DMS114 treated with DMSO at 0.1 percent for 48 hours (cell line): ENCODE measurements around the gene KCNQ4.

Experiments
- DNase-seq: peaks from one replicate; lab custom pipeline; 2025; ENCODE audit not compliant: unreplicated experiment; lab: John Stamatoyannopoulos, UW

Gene KCNQ4

GRCh38 chr1:40776236-40777072 is 7.1 kb upstream of the KCNQ4 start:
- DNase-seq, result no peak

- DNase-seq, result no peak
Observed at GRCh38 chr1:40777224-40777970, 6.2 kb upstream of the KCNQ4 start.

DNA sequence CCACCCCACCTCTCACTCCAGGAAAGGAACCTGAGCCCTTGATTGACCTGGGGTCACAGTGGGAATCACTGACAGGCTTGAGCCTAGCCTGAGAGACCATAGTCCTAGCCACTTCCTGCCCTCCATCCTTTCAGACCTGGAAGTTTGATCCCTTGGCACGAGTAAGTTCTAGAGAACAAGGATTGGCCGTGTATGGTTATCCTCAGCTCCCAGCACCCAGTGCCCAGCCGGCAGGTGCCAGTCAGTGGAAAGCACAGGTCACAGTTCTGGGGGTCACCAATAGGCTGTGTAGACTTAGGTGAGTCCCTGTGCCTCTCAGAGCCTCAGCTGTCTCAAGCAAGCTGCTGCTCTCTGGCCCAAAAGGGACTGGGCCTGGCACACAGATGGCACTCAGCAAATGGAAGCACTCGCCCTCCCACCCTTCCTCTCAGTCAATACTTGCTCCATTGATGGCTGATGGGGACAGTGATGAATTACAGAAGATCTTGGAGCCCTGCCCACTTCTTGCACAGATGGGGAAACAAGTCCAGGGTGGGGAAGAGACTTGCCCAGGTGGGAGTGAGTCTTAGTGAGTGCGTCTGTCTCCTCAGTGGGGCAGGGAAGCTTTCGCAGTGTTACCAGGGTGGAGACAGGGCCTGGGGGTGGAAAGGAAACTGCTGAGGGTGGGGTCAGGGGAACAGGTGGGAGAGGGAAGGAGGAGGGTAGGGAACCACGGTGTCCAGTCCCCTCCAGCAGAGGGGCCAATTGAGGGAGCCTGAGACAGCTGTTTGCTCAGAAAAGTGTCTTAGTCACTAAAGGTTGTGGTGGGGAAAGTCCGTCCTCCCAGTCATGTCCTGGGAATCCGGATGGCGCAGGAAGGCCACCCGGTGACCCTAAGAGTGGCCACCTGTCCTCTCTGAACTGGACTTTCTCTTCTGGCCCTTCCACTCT is 2.6 kb upstream of the KCNQ4 start:
- DNase-seq, result no peak

- DNase-seq, result no peak
Observed at GRCh38 chr1:40781608-40781971, 2.0 kb upstream of the KCNQ4 start.

- DNase-seq, result no peak
Observed at GRCh38 chr1:40782371-40782956, 1.1 kb upstream of the KCNQ4 start.

DNA sequence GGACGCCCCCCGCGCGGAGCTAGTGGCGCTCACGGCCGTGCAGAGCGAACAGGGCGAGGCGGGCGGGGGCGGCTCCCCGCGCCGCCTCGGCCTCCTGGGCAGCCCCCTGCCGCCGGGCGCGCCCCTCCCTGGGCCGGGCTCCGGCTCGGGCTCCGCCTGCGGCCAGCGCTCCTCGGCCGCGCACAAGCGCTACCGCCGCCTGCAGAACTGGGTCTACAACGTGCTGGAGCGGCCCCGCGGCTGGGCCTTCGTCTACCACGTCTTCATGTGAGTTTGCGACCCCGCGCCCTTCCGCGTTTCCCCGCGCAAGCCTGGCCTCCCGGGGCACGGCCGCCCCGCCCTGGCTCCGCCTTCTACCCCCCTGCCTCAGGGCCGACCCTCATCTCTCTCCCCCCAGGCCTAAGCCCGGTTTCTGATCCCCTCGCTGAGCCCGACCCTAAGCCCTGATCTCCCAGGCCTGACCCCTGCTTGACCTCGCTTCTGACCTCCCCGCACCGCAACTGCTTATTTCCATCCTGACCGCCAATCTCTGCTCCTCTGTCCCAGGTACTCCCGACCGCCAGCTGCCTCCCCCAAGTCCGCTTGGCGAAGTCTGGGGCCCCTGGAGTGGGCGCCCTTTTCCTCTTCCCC is 669 bp downstream of the KCNQ4 start:
- DNase-seq, result no peak

DNA sequence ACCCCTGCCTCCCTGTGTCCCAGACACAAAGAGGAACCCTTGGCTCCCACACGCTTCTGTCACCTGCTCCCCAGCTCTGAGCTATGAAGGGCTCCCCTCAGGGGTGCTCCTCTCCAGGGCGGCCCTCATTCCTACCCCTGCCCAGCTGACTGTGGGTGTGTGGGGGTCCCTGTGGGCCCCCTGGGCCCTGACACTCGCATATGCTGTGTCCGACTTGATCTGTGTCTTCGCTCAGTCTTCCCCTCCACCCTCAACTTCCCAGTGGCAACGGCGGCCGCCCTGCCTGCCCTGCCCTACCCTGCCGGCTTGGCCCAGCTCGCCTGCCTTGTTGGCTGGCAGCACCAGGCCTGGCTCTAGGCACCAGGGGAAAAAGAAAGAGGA is 1.2 kb downstream of the KCNQ4 start:
- DNase-seq, result no peak

DNA sequence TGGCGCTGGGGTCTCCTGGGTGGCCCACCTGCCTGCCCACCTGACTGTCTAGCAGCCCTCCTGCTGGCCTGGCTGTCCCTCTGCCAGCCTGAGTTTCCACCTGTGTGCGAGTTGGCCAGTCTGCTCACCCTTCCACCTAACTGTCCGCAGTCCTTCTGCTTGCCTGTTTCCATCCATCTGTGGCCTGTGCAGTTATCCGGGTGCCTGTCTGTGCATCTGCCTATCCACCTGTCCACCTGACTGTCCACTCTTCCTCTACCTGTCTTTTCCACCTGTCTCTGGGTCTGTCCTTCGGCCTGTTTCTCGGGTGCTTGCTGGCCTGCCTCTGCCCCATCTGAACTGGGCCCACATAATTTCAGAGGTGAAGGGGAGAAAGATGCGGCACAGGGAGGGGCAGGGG is 1.9 kb downstream of the KCNQ4 start:
- no peak for DNase-seq

DNA sequence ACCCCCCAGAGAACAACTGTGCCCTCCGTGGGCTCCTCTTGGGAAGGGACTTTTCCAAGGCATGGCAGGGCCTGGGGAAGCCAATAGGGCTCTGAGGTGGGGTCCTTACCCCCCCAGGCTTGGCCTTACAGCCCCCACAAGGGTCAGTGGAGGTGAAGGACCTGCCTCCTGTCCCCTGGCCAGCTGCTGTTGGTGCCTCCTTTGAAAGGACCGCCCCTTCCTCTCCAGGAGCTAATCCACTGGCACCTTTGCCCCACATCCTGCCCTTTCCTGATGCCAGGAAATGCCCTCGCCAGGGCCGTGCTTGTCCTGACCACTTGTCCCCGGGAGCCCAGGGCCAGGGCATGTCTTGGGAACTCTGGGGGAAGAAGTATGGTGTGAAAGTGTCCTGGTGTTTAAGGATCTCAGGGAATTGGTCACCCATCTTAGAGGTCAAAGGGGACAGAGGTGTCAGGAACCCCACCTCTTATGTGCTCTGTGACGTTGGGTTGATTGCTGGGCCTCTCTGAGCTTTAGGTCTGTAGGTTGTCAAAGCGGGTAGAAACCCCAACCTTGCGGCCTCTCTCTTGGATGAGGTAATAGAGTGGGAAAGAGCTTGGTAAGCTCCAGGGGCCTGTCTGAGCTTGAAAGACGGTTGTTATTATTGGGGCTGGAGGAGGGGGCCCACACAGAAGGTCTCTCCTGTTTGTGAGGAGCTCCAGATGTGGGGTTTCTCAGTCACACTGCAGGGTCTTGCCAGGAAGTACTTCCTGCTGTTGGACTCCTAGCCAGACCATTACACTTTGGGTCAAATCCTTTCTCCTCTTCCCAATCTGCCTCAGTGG is 2.8 kb downstream of the KCNQ4 start:
- no peak for DNase-seq

DNA sequence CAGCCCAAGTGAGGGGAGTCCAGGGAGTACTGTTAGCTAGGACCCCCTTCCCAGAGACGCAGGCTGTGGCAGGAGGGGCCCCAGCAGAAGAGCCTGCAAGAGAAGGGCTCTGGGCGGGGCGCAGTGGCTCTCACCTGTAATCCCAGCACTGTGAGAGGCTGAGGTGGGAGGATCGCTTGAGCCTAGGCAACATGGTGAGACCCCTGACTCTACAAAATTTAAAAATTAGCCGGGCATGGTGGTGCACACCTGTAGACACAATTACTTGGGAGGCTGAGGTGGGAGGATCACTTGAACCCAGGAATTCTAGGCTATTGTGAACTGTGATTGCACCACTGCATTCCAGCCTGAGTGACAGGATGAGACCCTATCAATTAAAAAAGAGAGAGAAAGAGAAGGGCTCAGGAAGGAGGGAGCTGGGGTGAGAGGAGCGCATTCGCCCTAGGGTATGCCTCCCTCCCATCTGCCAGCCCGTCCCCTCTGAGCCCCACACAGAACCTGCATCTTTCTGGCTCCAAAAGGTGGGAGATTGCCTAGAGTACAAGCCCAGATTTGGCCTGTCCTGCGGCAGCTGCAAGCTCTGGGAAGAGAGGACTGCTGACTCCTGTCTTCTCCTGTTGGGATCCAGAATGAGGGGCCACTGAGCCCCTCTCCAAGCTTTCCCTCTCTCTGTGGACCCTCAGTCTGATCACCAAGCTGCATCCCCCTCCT is 3.6 kb downstream of the KCNQ4 start:
- DNase-seq, result no peak

- DNase-seq, result no peak
Observed at GRCh38 chr1:40787737-40788560, 4.4 kb downstream of the KCNQ4 start.

DNA sequence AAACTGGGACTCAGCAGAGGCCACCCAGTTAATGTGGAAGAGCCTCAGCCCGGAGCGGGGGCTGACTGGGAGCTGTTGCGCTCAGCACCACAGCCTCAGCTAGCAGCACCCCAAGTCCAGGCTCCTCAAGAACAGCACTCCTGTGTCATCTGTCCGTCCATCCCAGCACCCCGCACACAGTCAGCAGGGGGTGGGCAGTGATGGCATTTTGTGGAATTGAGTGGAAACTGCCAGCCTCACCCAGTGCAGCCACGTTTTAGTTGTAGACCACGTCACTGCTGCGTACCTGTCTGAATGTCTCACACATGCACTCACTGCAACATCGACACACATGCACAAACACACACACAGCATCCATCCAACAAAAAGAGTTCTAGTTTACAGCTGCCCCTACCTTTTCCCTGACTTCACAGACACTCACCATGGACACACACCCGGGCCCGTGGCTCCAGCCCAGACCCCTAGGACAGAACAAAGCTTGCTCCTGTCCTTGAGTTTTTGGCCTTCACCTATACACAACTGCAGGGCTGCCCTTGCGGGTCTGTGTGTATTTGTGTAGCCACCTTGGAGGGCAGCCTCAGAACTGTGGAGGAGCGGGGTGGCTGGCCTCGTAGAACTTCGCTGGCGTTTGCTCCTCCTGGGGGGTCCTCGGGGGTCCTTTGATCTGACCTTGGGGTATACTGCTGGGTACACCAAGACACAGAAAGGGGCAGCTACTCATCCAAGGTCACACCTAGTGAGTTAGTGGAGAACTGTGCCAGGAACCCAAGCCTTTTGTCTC is 5.2 kb downstream of the KCNQ4 start:
- DNase-seq, result no peak

DNA sequence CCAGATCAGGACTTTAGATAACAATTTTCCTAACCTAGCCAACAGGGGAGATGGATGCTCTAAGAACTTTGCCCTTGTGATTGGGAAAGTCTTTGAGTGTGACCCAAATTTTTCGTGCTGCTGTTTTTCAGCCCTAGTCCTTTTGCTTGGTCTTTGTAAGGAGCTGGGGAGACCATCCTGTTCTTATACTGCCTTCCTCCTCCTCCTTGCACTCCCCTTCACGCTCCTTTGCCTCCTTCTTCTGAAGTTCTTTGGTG is 5.7 kb downstream of the KCNQ4 start:
- no peak for DNase-seq

DNA sequence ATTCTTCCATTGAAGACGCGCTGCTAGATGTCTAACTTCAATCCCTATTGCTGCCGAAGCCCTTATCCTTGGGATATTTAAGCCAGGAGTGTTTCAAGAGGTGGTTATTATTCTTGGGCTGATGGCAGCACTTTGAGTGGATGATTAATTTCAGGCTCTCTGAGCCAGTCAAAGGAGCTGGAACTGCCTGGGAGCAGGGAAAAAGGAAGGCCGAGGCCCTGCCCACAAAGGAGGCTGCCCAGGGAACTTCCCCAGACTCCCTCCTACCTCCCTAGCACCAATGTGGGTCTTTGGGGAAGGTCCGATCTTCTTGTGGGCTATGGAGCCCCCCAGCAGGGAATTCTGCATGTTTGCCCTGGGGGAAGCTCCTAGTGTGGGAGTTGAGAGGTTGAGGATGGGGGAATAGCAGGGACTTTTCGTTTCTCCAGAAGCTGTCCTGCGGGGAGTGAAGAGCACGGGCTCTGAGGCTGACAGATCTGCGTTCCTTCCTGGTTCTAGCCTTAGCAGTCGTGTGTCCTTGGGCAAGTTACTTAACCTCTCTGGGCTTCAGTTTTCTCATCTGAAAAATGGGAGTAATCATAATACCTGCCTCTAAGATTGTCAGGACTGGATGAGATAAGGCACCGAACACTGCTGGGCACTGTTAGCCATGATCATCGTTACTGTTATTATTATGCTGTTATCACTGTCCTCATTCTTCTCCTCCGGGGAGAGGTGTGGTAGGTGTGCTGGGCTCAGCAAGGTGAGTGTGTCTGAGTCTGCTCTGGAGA is 6.3 kb downstream of the KCNQ4 start:
- DNase-seq, result no peak

- no peak for DNase-seq
Observed at GRCh38 chr1:40792036-40792435, 8.4 kb downstream of the KCNQ4 start.

DNA sequence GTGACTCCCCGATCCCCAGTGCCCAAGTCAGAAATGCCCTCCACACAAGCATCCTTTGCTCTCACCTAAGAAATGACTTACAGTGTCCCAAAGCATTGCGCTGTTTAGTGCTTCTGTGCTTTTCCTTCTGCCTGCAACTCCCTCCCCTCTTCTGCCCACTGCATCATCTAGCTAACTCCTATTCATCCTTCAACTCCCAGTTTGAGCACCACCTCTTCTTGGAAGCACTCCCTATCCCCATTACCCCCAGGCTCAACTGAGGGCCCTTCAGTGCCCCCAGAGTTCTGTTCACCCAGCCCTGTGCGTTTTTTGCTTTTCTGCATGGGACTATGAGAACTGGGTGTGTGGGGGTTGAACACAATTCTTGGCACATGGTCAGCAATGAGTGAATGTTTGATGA is 10.0 kb downstream of the KCNQ4 start:
- no peak for DNase-seq

- DNase-seq, result no peak
Observed at GRCh38 chr1:40794048-40794447, 10.5 kb downstream of the KCNQ4 start.
